Activated gamma-delta T cell treated with Interleukin-2 at 50 U/mL for 16 hours (primary cell): ENCODE measurements around the gene PDE1C.

Source experiments
- DNase-seq: peaks from one replicate; pipeline ENCODE4 v3.0.0-alpha.2; 2020

PDE1C gene

DNA sequence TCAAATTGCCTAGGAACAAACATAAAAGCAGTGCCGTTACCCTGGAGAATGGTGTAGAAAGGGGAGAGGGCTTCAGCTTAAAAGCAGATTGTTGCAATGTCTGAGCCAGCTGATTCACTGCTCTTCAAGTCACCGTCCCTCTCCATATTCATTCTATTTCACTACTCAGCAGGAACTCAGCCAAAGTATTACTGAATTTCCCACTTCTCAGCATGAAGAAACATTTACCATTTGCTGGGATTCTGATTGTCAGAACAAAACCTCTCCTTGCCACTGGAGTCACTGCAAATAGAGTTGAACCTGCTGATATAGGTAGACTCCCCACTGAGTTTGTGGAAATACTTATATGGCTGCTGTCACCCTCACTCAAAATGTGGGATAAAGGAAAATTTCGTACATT is 311.5 kb downstream of the PDE1C start:
- no peak for DNase-seq

DNA sequence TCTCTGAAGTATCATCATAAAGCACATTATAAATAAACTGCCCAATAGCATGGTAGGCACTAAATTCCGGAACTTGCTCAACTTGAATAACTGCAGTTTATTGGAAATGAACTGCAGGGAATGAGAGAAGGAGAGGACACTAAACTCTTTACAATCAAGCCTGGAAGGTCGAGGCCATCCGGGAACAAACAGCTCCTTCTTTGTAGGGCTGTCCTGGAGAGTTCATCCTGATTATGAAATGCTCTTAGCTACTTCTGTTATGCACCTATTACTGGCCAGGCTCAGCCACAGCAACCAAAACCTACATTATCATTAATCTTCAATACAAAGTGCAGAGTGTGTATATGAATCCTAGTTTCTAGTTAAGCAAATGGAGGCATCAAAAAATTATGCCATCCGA is 318.5 kb downstream of the PDE1C start:
- no peak for DNase-seq

DNA sequence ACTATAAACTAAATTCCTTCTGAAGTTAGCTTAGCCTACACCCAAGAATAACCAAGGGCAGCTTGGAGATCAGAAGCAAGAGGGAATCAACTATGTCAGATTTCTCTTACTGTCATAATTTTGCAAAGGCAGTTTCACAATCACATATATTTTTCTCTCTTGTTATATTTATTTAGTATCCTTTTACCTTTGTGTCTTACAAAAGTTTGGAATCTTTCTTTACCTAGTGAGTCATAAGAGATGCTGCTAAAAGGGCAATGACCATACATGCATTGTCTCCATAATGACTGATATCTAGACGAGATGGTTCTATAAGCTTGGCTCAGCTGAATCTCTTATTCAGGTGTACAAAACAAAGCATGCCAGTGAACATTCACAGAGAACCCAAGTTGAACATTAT is 322.1 kb downstream of the PDE1C start:
- no peak for DNase-seq

DNA sequence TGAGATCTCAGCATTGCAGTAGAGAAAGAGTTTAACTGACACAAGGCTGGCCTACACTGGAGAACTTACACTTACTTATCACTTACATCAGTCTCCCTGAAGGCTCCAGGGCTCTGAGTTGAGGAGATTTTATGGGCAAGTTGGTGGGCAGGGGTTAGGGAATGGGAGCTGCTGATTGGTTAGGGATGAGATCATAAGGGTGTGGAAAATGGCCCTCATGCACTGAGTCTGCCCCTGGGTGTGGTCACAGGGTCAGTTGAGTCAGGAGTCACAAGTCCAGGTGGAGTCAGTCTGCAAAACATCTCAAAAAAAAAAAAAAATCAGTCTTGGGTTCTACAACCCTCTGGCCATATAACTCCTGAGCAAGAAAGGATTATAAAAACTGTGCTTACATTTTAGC is 322.7 kb downstream of the PDE1C start:
- no peak for DNase-seq

DNA sequence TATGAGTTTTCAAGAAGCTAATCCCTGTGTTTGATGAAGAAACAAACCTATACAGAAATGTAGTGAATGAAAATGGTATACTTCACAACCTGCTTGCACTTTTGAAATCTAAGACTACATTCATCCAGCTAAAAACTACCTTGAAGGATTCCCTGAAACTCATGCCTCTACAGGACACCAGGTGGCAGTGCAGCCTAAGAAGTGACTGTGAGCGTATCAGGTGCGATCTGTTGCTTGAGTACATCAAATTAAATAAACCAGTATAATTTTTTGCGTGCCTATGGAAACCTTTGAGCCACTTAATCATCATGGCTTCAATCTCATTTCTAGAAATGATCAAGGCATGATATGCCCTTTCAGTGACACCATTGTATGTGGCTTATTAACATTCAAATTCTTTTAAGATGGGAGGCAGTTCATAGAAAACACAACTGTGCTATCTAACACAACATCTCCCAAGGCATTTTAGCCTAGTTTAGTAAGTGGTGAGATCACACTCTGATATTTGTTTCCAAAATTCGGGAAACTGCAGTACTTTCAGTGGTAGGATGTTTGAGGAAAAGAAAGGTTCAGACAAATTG is 325.8 kb downstream of the PDE1C start:
- no peak for DNase-seq

DNA sequence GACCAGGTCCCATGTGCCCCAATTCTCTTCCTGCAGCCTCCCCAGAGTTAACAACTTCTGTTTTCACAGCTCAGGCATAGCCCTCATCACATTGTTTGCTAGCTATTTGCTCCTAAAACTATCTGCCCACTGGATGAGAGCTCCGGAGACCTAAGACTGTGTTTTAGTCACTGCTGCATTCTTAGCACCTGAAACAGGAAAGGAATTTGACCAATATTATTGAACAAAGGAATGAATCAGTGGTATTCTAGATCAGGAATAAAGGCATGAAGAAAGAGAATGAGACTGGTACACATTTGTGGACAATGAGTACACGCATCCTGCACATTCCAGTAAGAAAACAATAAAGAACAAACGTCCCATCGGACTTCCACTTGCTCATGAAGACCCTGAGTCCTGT is 328.4 kb downstream of the PDE1C start:
- no peak for DNase-seq

DNA sequence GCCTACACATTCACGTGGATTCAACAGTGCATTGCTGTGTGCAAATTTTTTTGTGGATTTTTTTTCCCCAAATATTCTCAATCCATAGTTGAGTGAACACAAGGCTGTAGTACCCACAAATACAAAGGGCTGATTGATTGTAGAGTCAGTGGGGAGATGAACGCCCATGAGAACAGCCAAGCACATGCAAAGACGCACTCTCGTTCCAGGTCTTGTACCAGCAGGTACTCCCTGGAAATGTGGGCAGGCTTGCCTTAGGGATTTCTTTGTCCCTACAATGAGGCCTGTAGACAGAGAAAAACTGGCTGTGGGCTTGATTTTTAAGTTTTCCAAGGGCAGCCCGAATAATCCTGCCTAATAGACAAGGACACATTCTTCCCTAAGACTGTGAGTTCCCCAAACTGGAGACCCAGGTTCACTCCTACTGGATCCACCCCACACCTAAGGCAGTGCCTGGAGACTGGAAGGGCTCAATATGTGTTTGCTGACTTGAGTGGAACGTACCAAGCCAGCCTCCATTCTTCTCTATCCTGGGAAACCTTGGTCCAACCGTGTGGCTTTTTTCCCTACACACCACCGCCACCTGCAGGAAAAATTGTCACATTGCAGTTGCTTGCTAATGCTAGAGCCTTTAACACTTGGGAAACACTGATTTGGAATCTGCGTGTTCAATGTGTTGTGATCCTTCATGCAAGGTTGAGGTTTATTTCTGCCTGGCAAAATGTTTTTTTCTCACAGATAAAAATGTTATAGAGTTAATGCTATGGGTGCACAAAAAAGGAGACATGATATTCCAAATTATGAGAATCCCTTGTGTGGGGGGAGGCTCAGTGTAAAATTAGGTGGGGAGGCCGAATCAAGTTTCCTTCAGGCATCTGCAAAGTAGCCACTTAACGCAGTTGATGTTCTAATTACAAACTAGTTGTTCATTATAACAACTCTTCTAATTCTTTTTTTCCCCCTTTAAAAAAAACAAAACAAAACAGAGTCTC is 333.9 kb downstream of the PDE1C start:
- DNase-seq: no peak

DNA sequence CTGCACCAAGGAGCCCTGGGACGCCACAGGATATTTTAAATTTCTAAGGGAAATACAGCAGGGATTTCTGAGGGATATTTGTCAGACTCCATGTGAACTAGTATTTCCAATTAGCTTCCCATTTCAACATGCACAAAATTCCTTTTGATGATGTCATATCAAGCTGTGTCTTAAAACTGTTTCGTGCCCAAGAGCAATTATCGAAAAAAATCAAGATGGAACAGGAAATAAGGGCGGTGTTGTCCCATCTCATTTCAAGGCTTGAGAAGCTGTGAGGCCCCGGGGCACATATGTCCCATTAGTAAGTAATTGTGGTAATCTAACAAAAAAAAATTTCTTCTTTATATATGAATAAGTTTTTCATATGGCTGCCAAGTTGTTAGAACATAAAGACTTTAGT is 335.8 kb downstream of the PDE1C start:
- no peak for DNase-seq

DNA sequence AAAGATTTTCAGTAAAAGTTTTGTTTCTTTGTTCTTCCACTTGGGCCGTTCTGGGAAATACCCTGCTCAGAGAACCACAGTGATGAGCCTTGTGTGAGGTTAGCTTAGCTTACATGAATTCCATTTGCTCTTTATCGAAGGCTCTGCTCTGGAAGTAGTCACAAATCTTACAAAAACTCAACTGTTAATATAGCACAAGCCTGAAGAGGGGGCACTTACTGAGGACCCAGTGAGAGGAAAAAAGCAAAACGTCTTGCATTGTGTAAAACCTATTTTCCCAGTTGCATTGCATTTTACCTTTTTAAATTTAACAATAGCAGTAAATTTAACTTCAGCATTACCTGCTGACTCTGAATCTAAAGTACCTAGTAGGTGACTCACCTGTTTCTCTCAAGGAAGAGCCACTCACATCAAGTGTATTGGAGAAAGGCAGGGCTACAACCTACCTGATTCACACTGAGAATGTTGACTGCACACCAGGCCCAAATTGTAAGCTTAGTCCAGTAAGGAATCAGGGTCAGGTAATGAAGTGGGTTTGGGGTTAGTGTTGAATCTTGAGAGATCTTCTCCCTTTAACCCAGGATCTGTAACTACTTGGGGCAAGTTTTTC is 340.9 kb downstream of the PDE1C start:
- no peak for DNase-seq

DNA sequence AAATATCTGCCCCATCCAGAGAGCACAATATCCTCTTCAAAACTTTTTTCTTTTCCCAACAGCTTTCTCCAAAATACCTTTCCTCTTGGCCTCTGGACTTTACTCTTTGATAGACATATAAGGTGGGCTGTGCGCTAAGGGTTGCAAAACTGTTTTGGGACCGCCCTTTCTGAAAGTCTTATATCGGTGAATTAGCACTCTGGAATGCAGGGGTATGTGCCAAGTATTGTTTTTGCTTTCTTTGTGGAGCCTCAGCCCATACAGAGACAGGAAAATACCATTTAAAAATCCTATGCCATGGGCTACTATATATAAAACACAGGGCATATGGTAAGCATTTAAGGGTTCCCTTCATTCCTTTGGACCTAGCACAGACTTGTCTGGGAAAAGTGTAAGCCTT is 345.5 kb downstream of the PDE1C start:
- no peak for DNase-seq

DNA sequence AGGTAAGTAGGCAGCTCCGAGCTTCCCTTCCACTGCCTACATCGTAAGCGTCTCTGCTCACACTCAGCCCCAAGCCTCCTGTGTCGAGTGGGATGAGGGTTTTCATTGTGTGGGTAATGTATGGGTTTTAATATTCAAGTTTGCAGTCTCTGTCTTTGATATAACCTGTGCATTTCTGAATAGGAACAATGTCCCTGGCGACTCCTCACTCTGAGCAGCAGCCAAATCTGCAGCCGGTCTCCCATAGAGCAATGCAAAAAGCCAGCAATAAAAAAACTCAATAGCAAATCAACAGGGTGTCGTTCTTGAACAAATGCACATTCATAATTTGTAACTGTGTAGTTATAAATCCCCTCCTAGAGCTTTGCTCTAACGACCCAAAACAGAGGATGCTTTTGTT is 349.8 kb downstream of the PDE1C start:
- no peak for DNase-seq

DNA sequence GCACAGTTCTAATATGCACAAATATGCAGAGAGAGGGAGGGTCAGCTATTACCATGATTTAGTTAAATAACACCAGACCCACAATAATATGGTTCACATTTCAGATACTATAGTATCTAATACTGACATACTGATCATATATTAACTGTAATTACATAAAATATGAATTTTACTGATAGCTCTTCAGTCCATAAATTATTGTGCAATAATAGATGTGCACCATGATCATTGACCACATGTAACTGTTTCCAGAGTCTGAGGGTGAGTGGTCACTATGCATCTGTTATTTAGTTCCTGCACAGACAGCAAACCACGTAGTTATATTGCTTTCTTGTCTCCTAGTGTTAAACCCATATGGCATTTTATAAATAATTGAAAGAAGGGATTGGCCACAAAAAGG is 353.9 kb downstream of the PDE1C start:
- no peak for DNase-seq

DNA sequence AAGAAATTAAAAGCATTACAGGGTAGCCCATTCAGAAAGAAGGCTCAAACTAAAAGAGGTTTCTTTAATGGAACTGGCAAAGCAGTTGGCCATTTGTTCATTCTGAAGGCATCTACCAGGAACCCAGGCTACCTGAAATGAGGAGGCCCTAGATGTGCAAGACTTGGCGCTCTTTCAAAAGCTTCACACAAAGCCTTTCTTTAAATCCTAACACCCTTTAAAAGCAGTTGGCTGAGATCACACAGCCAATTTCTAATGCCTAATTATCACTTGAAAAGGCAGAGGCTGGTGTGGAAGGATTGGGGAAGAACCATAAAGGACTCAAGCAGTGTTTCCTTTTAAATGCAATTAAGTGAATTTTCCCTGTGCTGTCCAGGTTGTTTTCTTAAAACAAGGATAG is 360.0 kb downstream of the PDE1C start:
- no peak for DNase-seq

DNA sequence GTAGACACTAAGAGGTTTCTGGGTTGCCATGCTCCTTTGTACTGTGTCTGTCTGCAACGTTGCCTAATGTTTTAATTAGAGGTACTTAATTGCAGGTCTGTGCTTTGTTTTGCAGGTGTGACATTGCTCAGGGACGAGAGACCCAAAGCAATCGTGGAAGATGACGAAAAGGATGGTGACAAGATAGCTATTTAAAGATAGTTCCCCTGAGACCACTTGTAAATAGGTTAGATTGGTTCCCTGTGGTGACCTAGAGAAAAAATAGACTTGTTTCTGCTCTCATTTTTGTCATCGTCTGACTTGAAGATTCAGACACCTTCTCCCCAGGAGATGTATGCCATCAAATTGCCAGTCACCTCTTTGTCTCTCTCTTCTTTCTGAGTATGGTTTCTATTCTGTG is 363.1 kb downstream of the PDE1C start:
- DNase-seq: no peak

DNA sequence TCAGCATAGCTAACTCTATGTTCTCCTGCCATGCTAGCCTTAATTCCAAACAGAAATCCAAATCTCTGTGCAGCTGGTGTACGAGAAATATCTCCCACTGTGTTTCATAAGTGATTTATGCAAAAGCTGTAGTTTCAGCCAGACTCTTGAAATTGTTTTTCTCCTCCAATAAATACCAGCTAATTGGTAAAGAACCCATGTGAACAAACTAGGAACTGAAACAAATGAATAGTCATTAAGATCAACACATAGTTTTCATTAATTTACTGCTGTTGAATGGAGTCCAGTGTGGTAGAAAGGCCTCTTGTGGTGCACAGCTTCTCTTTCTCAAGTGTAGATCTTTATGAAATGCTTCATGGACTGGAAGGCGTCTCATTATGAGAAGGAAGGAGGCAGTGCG is 364.8 kb downstream of the PDE1C start:
- DNase-seq: no peak

DNA sequence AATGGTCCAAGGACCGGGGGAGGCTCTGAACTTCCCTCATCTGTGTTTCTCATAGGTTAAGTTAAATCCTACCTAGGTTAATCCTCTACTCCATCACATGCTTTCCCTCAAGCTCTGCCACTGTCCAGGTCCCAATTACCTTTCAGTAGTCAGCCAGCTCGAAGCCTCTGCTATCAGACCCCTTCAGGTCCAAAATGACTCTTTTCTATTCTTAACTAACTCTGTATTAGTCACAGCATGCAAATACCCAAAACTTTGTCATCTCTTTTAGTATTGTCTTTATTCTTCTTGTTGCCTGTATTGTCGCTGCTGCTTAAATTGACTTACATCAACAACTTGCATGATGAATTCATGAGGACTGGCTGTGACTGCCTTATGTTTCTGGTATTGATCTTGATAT is 367.9 kb downstream of the PDE1C start:
- no peak for DNase-seq
